Liver (tissue), 3 donors: ENCODE measurements around the gene FGFR3.

Experiments used
- ATF3 ChIP-seq: IDR thresholded peaks from 2 replicates; pipeline ENCODE4 v1.6.1; 2016; ENCODE audit warnings: antibody characterized with exemption
- CTCF ChIP-seq: fragments of 150-350 bp; IDR thresholded peaks from 2 replicates; pipeline ENCODE4 v1.5.1; 2017; ENCODE audit warnings: improper control_type of control experiment, low read depth, low read length; ENCODE audit not compliant: missing input control
- SP1 ChIP-seq: IDR thresholded peaks from 2 replicates; pipeline ENCODE4 v1.6.1; 2018; ENCODE audit warnings: antibody characterized with exemption, mild to moderate bottlenecking
- TAF1 ChIP-seq: conservative IDR thresholded peaks from 2 replicates; pipeline ENCODE4 v1.6.1; 2016; ENCODE audit warnings: antibody characterized with exemption, mild to moderate bottlenecking
- ZBTB33 ChIP-seq: IDR thresholded peaks from 2 replicates; pipeline ENCODE4 v1.6.1; 2016; ENCODE audit warnings: antibody characterized with exemption
- donor health status: healthy.
- donor health status: healthy.

- no peak for TF ChIP-seq ATF3
- TF ChIP-seq CTCF, result no peak
- no peak for TF ChIP-seq TAF1
- TF ChIP-seq ZBTB33, result no peak
- TF ChIP-seq SP1, result no peak
Measured at GRCh38 chr4:1758306-1759121, 34.6 kb upstream of the FGFR3 start.
